Cardiac muscle cell (in vitro differentiated cells and primary cell): ENCODE data around the gene WDR74. TPM values are rescaled to one million over a fixed set of nuclear protein-coding genes. Genes with fewer than 3 reads are reported as not detected.

Experiments
- DNase-seq, 2 donors: peaks; one replicate each; pipeline versions ENCODE4 v3.0.0 to v3.0.0-alpha.2; 2010 to 2017; ENCODE audit warnings: low read depth in 1 of 2, low spot score in 1 of 2
- H3K27ac ChIP-seq: fragments of 200-600 bp; sonication (generic); 2 replicates; pipeline ENCODE4 v1.5.1; 2016
- H3K27me3 ChIP-seq: fragments of 200-600 bp; sonication (generic); 2 replicates; pipeline ENCODE4 v1.6.0; 2016; ENCODE audit warnings: control low read depth
- H3K36me3 ChIP-seq: fragments of 200-600 bp; sonication (generic); 2 replicates; pipeline ENCODE4 v1.5.1; 2016; ENCODE audit warnings: control low read depth
- H3K4me1 ChIP-seq: fragments of 200-600 bp; sonication (generic); 2 replicates; pipeline ENCODE4 v1.8.1; 2017; ENCODE audit warnings: low read depth, mild to moderate bottlenecking, mixed run types
- H3K4me3 ChIP-seq: fragments of 200-600 bp; sonication (generic); 2 replicates; pipeline ENCODE4 v1.5.1; 2016; ENCODE audit warnings: mild to moderate bottlenecking
- H3K9me3 ChIP-seq: fragments of 200-600 bp; sonication (generic); 2 replicates; pipeline ENCODE4 v1.5.1; 2017; ENCODE audit warnings: low read depth, mild to moderate bottlenecking, control low read depth
- CTCF ChIP-seq: IDR thresholded peaks from 2 replicates; pipeline ENCODE4 v1.5.1; 2012; ENCODE audit warnings: low read depth, mild to moderate bottlenecking, low read length
- polyA plus RNA-seq: library from polyadenylated mRNA; unstranded; fragments of >200 nt; fragmentation: Nextera tagmentation; extraction: Ambion mirVana; gene quantifications from 2 replicates; pipeline ENCODE4 v1.2.1, GENCODE V29; 2016
- total RNA-seq: library from RNA; depleted of rRNA; stranded (reverse); fragments of >200 nt; gene quantifications from 2 replicates; pipeline ENCODE4 v1.2.3, GENCODE V29; 2016

WDR74 gene
- total and polyA plus RNA-seq, 2 experiments from 2014 or later: 42.1 to 63.3 TPM

GRCh38 chr11:62799486-62799885 lies 39.9 kb downstream of the WDR74 start:
- H3K9me3 ChIP-seq: no peaks in the 10 kb centered on the region
- H3K36me3 ChIP-seq: peaks cover 74% of the 10 kb centered on the region
- no peaks in the 10 kb centered on the region for H3K4me1 ChIP-seq
- DNase-seq: no peak
- no peak for TF ChIP-seq CTCF
- no peaks in the 10 kb centered on the region for H3K27me3 ChIP-seq
- no peak overlapping the region for H3K27ac ChIP-seq
- no peak overlapping the region for H3K4me3 ChIP-seq

- H3K27ac ChIP-seq: no peak overlapping the region
- TF ChIP-seq CTCF: no peak
- DNase-seq: no peak
- H3K4me3 ChIP-seq: no peak overlapping the region
- peaks cover 9% of the 10 kb centered on the region for H3K4me1 ChIP-seq
- no peaks in the 10 kb centered on the region for H3K27me3 ChIP-seq
- no peaks in the 10 kb centered on the region for H3K9me3 ChIP-seq
- peaks cover 66% of the 10 kb centered on the region for H3K36me3 ChIP-seq
These were observed 43.1 kb downstream of the WDR74 start for GRCh38 chr11:62796281-62796680.

GRCh38 chr11:62794201-62794775 lies 45.1 kb downstream of the WDR74 start:
- Histone ChIP-seq H3K27ac (peak overlapping the region; percentile 97), H3K4me1 (peaks cover 16% of the 10 kb centered on the region), H3K27me3 (no peaks in the 10 kb centered on the region), H3K4me3 (no peak overlapping the region), H3K36me3 (peaks cover 52% of the 10 kb centered on the region), H3K9me3 (no peaks in the 10 kb centered on the region)
- DNase-seq: no peak
- TF ChIP-seq CTCF: no peak

GRCh38 chr11:62792202-62792575 lies 47.2 kb downstream of the WDR74 start:
- TF ChIP-seq CTCF: no peak
- DNase-seq: peak in 1 of 2 donors; percentile 94
- no peaks in the 10 kb centered on the region for H3K27me3 ChIP-seq
- peak overlapping the region; percentile 97 for H3K27ac ChIP-seq
- peak overlapping the region; percentile 92 for H3K4me3 ChIP-seq
- peaks cover 39% of the 10 kb centered on the region for H3K36me3 ChIP-seq
- no peaks in the 10 kb centered on the region for H3K9me3 ChIP-seq
- H3K4me1 ChIP-seq: peaks cover 16% of the 10 kb centered on the region

GRCh38 chr11:62791501-62792201 lies 47.7 kb downstream of the WDR74 start, which contains the start of gene TMEM223:
Gene TMEM223, minus strand, starts transcription at chr11:62792006. Its CDS starts 12 bp downstream, at chr11:62791994.
- TF ChIP-seq CTCF: no peak
- H3K4me1 ChIP-seq: peaks cover 16% of the 10 kb centered on the region
- H3K36me3 ChIP-seq: peaks cover 33% of the 10 kb centered on the region
- H3K27me3 ChIP-seq: no peaks in the 10 kb centered on the region
- H3K9me3 ChIP-seq: no peaks in the 10 kb centered on the region
- H3K4me3 ChIP-seq: peak within 1 kb of the TSS; percentile 92
- DNase-seq: peak; percentile 84 to 91
- peak within 1 kb of the TSS; percentile 97 for H3K27ac ChIP-seq
